ENCODE results near the gene TUBA1C. TPM values are rescaled to one million over a fixed set of nuclear protein-coding genes. Genes with fewer than 3 reads are reported as not detected.

TUBA1C gene
- total and polyA plus RNA-seq, 9 of the 15 experiments (the other 6 are each of a cell fraction or from before 2014, with no cell fraction given) = 755 to 3,012 (median 914) TPM

DNA sequence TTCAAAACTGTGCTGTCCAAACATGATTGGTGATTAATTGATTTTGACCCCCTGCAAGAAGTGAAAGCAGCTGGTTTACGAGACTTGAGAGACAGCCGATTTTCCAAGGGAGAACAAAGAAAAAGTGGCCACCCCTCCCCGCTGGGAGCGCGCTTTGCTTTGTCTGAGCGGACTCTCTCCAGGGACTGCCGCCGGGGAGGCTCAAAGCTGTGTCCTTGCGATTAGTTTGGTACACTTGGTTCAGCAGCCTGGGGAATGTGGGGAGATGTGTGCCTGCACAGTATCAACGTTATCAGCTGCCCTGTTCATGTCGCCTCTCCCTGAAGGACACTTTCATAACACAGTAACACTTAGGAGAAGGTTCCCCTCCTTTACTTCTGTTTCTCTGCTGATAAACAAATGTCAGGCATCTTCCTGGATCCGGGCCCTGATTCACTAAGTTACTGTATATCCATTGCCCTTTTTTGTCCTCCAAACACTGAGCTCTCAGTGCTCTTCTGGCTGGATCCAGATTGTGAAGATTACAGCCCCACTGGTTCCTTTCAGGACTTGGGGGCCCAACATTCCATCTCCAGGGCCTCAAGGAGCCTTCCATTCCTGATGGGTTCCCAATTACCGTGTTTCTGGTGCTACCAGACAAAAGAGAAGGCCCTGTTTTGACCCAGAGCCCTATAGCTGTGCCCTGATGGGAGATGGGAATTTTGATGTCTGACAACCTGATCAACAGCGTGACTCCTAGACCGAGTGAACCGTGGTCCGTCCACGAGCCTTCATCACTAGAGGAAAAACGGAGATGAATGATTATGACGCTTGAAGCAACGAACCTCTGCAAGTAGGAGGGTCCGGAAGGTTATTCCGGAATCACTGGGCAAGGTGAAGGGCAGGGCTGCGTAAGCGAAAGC is 31.7 kb upstream of the TUBA1C start (continued):
- TF ChIP-seq, protein P1, sequence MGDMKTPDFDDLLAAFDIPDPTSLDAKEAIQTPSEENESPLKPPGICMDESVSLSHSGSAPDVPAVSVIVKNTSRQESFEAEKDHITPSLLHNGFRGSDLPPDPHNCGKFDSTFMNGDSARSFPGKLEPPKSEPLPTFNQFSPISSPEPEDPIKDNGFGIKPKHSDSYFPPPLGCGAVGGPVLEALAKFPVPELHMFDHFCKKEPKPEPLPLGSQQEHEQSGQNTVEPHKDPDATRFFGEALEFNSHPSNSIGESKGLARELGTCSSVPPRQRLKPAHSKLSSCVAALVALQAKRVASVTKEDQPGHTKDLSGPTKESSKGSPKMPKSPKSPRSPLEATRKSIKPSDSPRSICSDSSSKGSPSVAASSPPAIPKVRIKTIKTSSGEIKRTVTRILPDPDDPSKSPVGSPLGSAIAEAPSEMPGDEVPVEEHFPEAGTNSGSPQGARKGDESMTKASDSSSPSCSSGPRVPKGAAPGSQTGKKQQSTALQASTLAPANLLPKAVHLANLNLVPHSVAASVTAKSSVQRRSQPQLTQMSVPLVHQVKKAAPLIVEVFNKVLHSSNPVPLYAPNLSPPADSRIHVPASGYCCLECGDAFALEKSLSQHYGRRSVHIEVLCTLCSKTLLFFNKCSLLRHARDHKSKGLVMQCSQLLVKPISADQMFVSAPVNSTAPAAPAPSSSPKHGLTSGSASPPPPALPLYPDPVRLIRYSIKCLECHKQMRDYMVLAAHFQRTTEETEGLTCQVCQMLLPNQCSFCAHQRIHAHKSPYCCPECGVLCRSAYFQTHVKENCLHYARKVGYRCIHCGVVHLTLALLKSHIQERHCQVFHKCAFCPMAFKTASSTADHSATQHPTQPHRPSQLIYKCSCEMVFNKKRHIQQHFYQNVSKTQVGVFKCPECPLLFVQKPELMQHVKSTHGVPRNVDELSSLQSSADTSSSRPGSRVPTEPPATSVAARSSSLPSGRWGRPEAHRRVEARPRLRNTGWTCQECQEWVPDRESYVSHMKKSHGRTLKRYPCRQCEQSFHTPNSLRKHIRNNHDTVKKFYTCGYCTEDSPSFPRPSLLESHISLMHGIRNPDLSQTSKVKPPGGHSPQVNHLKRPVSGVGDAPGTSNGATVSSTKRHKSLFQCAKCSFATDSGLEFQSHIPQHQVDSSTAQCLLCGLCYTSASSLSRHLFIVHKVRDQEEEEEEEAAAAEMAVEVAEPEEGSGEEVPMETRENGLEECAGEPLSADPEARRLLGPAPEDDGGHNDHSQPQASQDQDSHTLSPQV (IDR thresholded peaks at IDR 0.05) = peak; percentile 57; the same call in 1 of the 2 replicates
- TF ChIP-seq KDM2B (CRISPR knock-in tag; IDR thresholded peaks at IDR 0.05) (no peak), ZNF224 (CRISPR knock-in tag; IDR thresholded peaks at IDR 0.05) (no peak), PHTF2 (CRISPR knock-in tag; IDR thresholded peaks at IDR 0.05) (no peak), MAFK (IDR thresholded peaks at IDR 0.05; ENCODE audit: low read length) (no peak), PHF20 (IDR thresholded peaks at IDR 0.05; ENCODE audit: partially characterized antibody) (no peak), GABPB2 (CRISPR knock-in tag; conservative IDR thresholded peaks at IDR 0.05) (no peak), NR2C2 (CRISPR knock-in tag; IDR thresholded peaks at IDR 0.05) (no peak), NR2C2 (tag; IDR thresholded peaks at IDR 0.05) (no peak), NR3C1 (CRISPR knock-in tag; IDR thresholded peaks at IDR 0.05) (no peak), PYGO2 (tag; IDR thresholded peaks at IDR 0.05) (no peak), ZNF143 (CRISPR knock-in tag; IDR thresholded peaks at IDR 0.05) (no peak)
- TF ChIP-seq, protein P2, sequence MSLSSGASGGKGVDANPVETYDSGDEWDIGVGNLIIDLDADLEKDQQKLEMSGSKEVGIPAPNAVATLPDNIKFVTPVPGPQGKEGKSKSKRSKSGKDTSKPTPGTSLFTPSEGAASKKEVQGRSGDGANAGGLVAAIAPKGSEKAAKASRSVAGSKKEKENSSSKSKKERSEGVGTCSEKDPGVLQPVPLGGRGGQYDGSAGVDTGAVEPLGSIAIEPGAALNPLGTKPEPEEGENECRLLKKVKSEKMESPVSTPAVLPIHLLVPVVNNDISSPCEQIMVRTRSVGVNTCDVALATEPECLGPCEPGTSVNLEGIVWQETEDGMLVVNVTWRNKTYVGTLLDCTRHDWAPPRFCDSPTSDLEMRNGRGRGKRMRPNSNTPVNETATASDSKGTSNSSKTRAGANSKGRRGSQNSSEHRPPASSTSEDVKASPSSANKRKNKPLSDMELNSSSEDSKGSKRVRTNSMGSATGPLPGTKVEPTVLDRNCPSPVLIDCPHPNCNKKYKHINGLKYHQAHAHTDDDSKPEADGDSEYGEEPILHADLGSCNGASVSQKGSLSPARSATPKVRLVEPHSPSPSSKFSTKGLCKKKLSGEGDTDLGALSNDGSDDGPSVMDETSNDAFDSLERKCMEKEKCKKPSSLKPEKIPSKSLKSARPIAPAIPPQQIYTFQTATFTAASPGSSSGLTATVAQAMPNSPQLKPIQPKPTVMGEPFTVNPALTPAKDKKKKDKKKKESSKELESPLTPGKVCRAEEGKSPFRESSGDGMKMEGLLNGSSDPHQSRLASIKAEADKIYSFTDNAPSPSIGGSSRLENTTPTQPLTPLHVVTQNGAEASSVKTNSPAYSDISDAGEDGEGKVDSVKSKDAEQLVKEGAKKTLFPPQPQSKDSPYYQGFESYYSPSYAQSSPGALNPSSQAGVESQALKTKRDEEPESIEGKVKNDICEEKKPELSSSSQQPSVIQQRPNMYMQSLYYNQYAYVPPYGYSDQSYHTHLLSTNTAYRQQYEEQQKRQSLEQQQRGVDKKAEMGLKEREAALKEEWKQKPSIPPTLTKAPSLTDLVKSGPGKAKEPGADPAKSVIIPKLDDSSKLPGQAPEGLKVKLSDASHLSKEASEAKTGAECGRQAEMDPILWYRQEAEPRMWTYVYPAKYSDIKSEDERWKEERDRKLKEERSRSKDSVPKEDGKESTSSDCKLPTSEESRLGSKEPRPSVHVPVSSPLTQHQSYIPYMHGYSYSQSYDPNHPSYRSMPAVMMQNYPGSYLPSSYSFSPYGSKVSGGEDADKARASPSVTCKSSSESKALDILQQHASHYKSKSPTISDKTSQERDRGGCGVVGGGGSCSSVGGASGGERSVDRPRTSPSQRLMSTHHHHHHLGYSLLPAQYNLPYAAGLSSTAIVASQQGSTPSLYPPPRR (CRISPR knock-in tag; IDR thresholded peaks at IDR 0.05; ENCODE audit: borderline replicate concordance) = no peak; the same call in 1 of the 2 replicates

Measured in K562 (cell line).